CD4-positive, alpha-beta T cell treated with Interleukin-10 for 1 hour (primary cell): ENCODE data around the gene CHRNG.
"Not testable (repeated sequence)": the region's sequence is repeated elsewhere in the genome, so short reads cannot be mapped to it uniquely, and the experiment has no call there.

Experiments
- DNase-seq: peaks from one replicate; pipeline ENCODE4 v3.0.0-alpha.2; 2020

Gene CHRNG

GRCh38 chr2:232528746-232529460, 10.6 kb upstream of the CHRNG start:
- DNase-seq, result no peak

- no peak for DNase-seq
Measured at GRCh38 chr2:232529806-232530547, 9.5 kb upstream of the CHRNG start.

GRCh38 chr2:232530626-232531260, 8.7 kb upstream of the CHRNG start:
- DNase-seq, result no peak

- DNase-seq, result no peak
Measured at GRCh38 chr2:232532419-232532818, 7.1 kb upstream of the CHRNG start.

GRCh38 chr2:232532821-232533220, 6.7 kb upstream of the CHRNG start:
- DNase-seq, result not testable (repeated sequence)

- DNase-seq, result no peak
Measured at GRCh38 chr2:232533944-232534710, 5.4 kb upstream of the CHRNG start.

GRCh38 chr2:232534940-232535651, 4.4 kb upstream of the CHRNG start:
- DNase-seq, result no peak

GRCh38 chr2:232535761-232536530, 3.5 kb upstream of the CHRNG start:
- no peak for DNase-seq

GRCh38 chr2:232537079-232537478, 2.4 kb upstream of the CHRNG start:
- DNase-seq, result no peak

- no peak for DNase-seq
Measured at GRCh38 chr2:232537499-232537898, 2.0 kb upstream of the CHRNG start.

- no peak for DNase-seq
Measured at GRCh38 chr2:232538671-232539070, 821 bp upstream of the CHRNG start.

- DNase-seq, result no peak
Measured at GRCh38 chr2:232540441-232541041, 1.0 kb downstream of the CHRNG start.

GRCh38 chr2:232541195-232541960, 1.9 kb downstream of the CHRNG start:
- no peak for DNase-seq

GRCh38 chr2:232541961-232542714, 2.6 kb downstream of the CHRNG start:
- no peak for DNase-seq

- no peak for DNase-seq
Measured at GRCh38 chr2:232542715-232543467, 3.4 kb downstream of the CHRNG start.

GRCh38 chr2:232543491-232543890, 4.0 kb downstream of the CHRNG start:
- DNase-seq, result no peak

- DNase-seq, result no peak
Measured at GRCh38 chr2:232543928-232544631, 4.6 kb downstream of the CHRNG start.

- DNase-seq, result no peak
Measured at GRCh38 chr2:232544674-232545073, 5.2 kb downstream of the CHRNG start.
